Left lung (tissue), 10 donors: Measurements from ENCODE around the gene SRSF11. TPM values are rescaled to one million over a fixed set of nuclear protein-coding genes. Genes with fewer than 3 reads are reported as not detected.
A peak's percentile ranks its signal among the peaks of the same experiment; 100 is the strongest.

ENCODE experiments used
- ATAC-seq: fragments of 200-7000 bp; cut with Tn5 transposase; one replicate; pipeline ENCODE4 v1.9.1; 2020; ENCODE audit warnings: moderate library complexity
- DNase-seq, 4 donors: peaks; one replicate each; pipeline ENCODE4 v3.0.0-alpha.2; 2013 to 2020
- H3K27ac ChIP-seq, 2 donors: fragments of 200-600 bp; sonication (generic) in 1 of 2; one replicate each; pipeline versions ENCODE4 v1.5.0 to v1.8.0; 2020 to 2021
- H3K27me3 ChIP-seq, 2 donors: fragments of 200-600 bp; sonication (generic) in 1 of 2; one replicate each; pipeline versions ENCODE4 v1.5.0 to v1.8.0; 2020 to 2021
- H3K36me3 ChIP-seq, 2 donors: fragments of 200-600 bp; sonication (generic) in 1 of 2; one replicate each; pipeline versions ENCODE4 v1.5.0 to v1.8.0; 2020 to 2021
- H3K4me1 ChIP-seq, 2 donors: fragments of 200-600 bp; one replicate each; pipeline ENCODE4 v1.8.0; 2021
- H3K4me3 ChIP-seq, 2 donors: fragments of 200-600 bp; sonication (generic) in 1 of 2; one replicate each; pipeline versions ENCODE4 v1.5.0 to v1.8.0; 2020 to 2021; ENCODE audit warnings: mild to moderate bottlenecking in 1 of 2
- H3K9me3 ChIP-seq, 2 donors: fragments of 200-600 bp; sonication (generic) in 1 of 2; one replicate each; pipeline versions ENCODE4 v1.5.0 to v1.8.0; 2020 to 2021
- CTCF ChIP-seq, 2 donors: fragments of 200-600 bp; sonication (generic) in 1 of 2; IDR thresholded peaks; one replicate each; pipeline versions ENCODE4 v1.5.0 to v1.8.0; 2021; ENCODE audit warnings: antibody characterized with exemption in 2 of 2
- intact Hi-C, 2 donors: fragments of 100-400 bp; cut with DNase I; formaldehyde crosslinking; loops; one replicate each; pipeline versions ENCODE4 v1.11.2 to v1.14.2; 2022
- polyA plus RNA-seq, 6 donors: library from polyadenylated mRNA; unstranded; fragments of 120-200 nt; gene quantifications; one replicate each; pipeline ENCODE4 v1.2.1, GENCODE V29; 2013; ENCODE audit not compliant: insufficient read length in 6 of 6
- total RNA-seq, 2 donors: library from RNA; stranded (reverse); fragmentation: NEBNext Ultra II Directional; extraction: Animal tissue kit (Norgen Biotek cat#: 25700); gene quantifications; one replicate each; pipeline ENCODE4 v1.2.1, GENCODE V29; 2021
- donor health status: DM: no; HTN: yes; CAD: no.
- donor health status: DM: no; HTN: no; CAD: no.

SRSF11 gene
- total and polyA plus RNA-seq, 8 donors = 99.1 to 504 (median 462) TPM

DNA sequence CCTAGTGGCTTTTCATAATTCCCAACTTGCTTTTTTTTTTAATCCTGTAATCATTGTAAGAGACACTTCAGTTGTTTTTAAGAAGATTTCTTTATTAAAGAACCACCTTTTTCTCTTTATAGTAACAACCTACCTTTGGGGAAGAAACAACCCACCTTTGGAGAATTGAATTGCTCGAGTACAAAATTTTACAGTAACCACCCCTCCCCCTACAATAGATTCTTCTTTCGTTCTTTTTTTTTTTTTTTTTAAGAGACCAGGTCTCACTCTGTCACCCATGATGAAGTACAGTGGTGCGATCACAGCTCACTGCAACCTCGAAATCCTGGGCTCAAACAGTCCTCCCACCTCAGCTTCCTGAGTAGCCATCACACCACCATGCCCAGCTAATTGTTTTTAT, 13.7 kb upstream of the SRSF11 start:
- H3K4me1 ChIP-seq = peaks cover 15 to 64% of the 10 kb centered on the region in 2 donors
- ATAC-seq (no peak), DNase-seq (no peak)
- H3K4me3 ChIP-seq = peak overlapping the region in 1 of 2 donors; percentile 77
- H3K36me3 ChIP-seq = peaks cover 0 to 6% of the 10 kb centered on the region in 2 donors
- intact Hi-C loops = no loop called here
- no peak for TF ChIP-seq CTCF (IDR thresholded peaks at IDR 0.05)
- no peaks in the 10 kb centered on the region for H3K27me3 ChIP-seq
- no peak overlapping the region for H3K27ac ChIP-seq
- no peaks in the 10 kb centered on the region for H3K9me3 ChIP-seq

DNA sequence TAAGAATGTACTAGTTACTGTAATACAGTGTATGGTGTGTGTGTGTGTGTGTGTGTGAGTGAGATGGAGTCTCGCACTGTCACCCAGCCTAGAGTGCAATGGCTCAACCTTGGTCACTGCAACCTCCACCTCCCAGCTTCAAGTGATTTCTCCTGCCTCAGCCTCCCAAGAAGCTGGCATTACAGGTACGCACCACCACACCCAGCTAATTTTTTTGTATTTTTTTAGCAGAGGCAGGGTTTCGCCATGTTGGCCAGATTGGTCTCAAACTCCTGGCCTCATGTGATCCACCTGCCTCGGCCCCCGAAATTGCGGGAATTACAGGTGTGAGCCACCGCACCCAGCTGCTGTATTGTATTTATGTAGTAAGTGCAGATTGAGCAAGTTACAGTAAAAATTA, 12.9 kb upstream of the SRSF11 start:
- Histone ChIP-seq H3K4me1 (peaks cover 15 to 64% of the 10 kb centered on the region in 2 donors), H3K4me3 (no peak overlapping the region), H3K27me3 (no peaks in the 10 kb centered on the region), H3K27ac (no peak overlapping the region), H3K9me3 (no peaks in the 10 kb centered on the region), H3K36me3 (peaks cover 0 to 6% of the 10 kb centered on the region in 2 donors)
- no peak for TF ChIP-seq CTCF (IDR thresholded peaks at IDR 0.05)
- ATAC-seq (no peak), DNase-seq (no peak)
- intact Hi-C loops = no loop called here

DNA sequence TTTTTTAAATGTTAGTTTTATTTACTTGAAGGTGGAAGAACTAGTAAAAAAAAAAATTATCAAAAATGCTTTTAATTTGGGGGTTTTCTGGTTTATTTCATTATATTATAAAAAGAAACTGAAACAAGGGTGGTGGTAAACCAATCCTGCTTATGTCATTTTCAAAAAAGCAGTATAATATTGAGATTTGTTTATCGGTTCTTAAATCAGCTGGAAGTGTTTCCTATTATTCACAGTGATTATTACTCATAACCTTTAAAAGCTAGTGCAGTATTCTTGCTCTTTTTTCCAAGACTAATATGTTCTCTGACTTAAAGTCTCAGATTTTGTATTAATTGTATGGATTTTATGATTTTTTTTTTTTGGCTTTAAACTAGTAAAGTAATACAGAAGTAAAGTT, 10.4 kb upstream of the SRSF11 start:
- ATAC-seq (no peak), DNase-seq (no peak)
- Histone ChIP-seq H3K27ac (no peak overlapping the region), H3K36me3 (peaks cover 0 to 14% of the 10 kb centered on the region in 2 donors), H3K27me3 (no peaks in the 10 kb centered on the region), H3K9me3 (no peaks in the 10 kb centered on the region), H3K4me1 (peaks cover 11 to 48% of the 10 kb centered on the region in 2 donors), H3K4me3 (no peak overlapping the region)
- no peak for TF ChIP-seq CTCF (IDR thresholded peaks at IDR 0.05)
- intact Hi-C loops = no loop called here

DNA sequence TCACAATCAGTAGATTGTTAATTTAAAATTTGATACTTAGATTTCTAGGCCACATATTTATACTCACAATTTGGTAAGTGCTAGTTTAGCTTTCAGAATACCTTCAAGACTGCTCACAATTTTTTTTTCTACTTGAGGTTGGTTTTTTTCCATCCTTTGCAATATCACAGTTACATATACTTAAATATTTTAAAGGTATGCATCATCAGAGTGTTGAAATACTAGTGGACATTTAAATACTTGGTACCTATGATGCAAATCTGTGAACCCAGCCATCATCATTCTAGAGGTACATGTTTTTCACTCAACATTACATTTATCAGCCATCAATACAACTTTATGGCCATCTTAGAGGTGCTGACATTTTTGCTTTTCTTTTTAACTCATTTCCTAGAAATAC, 9.6 kb upstream of the SRSF11 start:
- ATAC-seq (no peak), DNase-seq (no peak)
- Histone ChIP-seq H3K4me1 (peaks cover 11 to 44% of the 10 kb centered on the region in 2 donors), H3K27me3 (no peaks in the 10 kb centered on the region), H3K9me3 (no peaks in the 10 kb centered on the region), H3K36me3 (peaks cover 0 to 22% of the 10 kb centered on the region in 2 donors), H3K4me3 (no peak overlapping the region), H3K27ac (no peak overlapping the region)
- intact Hi-C loops = no loop called here
- no peak for TF ChIP-seq CTCF (IDR thresholded peaks at IDR 0.05)

- intact Hi-C loops = no loop called here
- peak overlapping the region in 1 of 2 donors; percentile 71 for H3K4me3 ChIP-seq
- H3K27me3 ChIP-seq = no peaks in the 10 kb centered on the region
- no peaks in the 10 kb centered on the region for H3K9me3 ChIP-seq
- TF ChIP-seq CTCF (IDR thresholded peaks at IDR 0.05) = no peak
- no peak overlapping the region for H3K27ac ChIP-seq
- peaks cover 0 to 30% of the 10 kb centered on the region in 2 donors for H3K36me3 ChIP-seq
- DNase-seq (no peak), ATAC-seq (no peak)
- H3K4me1 ChIP-seq = peaks cover 3 to 43% of the 10 kb centered on the region in 2 donors
These were observed 1.2 kb upstream of the SRSF11 start for GRCh38 chr1:70220015-70220414.
